ENCODE results near the gene GPX5. TPM values are rescaled to one million over a fixed set of nuclear protein-coding genes. Genes with fewer than 3 reads are reported as not detected.
"Not testable (repeated sequence)": the region's sequence is repeated elsewhere in the genome, so short reads cannot be mapped to it uniquely, and the experiment has no call there.

Gene GPX5
- total RNA-seq, 1 experiment from 2014 or later, result not detected

DNA sequence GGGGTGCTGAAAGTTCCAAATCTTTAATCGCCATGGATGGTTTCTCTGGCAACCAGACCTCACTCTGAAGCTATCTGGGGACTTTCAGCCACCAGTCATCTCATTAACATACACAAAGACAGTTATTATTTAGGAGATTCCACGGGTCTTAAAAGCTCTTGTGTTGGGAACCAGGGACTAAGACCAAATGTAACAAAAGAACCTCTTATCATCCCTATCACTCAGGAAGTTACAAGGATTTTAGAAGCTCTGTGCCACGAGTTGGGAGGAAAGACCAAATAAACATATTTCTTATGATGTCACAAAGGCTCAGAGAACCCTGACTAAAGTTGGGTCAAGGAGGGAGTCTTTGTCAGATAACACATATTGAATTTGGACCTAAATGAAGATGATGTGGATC, 27.8 kb upstream of the GPX5 start:
- intact Hi-C loops (cut with micrococcal nuclease; ENCODE audit: unreplicated experiment), result loop anchor here (2.0 to 5.0 kb wide), 2 partner anchors 89 to 187 kb away; a partner anchor contains a TSS
- CTCF ChIA-PET, result no interaction called here
- in situ Hi-C loops (cut with HindIII; ENCODE audit: low pct_unique_long_range_greater_than_20kb, low sequenced_read_pairs), result no loop called here
- ATAC-seq (no peak), DNase-seq (ENCODE audit: low read depth, low spot score) (no peak)
- Histone ChIP-seq H3K27ac (ENCODE audit: low read length) (no peak overlapping the region), H3K4me3 (ENCODE audit: low read depth in 2 of 2, low read length in 2 of 2) (no peak overlapping the region), H3K27me3 (ENCODE audit: control insufficient read depth, insufficient read depth, low read length) (peaks cover 2% of the 10 kb centered on the region; the same call in 1 of the 2 replicates), H3K36me3 (ENCODE audit: control insufficient read depth, insufficient read depth, low read length) (no peaks in the 10 kb centered on the region), H3K4me1 (ENCODE audit: control insufficient read depth, insufficient read depth, low read length) (no peaks in the 10 kb centered on the region), H3K9me3 (ENCODE audit: control insufficient read depth, insufficient read depth, low read depth, low read length) (no peaks in the 10 kb centered on the region)
- no TSS peak for BruUV-seq (replicated peaks)
- no peak for TF ChIP-seq POLR2AphosphoS5 (IDR thresholded peaks at IDR 0.05; ENCODE audit: low read depth, low read length)
- no peak for TF ChIP-seq SIN3A (IDR thresholded peaks at IDR 0.05; ENCODE audit: borderline replicate concordance, insufficient read depth, low read depth, low read length)
- no peak for TF ChIP-seq TCF7L2 (IDR thresholded peaks at IDR 0.05; ENCODE audit: low read depth, low read length)
- TF ChIP-seq, protein P1, sequence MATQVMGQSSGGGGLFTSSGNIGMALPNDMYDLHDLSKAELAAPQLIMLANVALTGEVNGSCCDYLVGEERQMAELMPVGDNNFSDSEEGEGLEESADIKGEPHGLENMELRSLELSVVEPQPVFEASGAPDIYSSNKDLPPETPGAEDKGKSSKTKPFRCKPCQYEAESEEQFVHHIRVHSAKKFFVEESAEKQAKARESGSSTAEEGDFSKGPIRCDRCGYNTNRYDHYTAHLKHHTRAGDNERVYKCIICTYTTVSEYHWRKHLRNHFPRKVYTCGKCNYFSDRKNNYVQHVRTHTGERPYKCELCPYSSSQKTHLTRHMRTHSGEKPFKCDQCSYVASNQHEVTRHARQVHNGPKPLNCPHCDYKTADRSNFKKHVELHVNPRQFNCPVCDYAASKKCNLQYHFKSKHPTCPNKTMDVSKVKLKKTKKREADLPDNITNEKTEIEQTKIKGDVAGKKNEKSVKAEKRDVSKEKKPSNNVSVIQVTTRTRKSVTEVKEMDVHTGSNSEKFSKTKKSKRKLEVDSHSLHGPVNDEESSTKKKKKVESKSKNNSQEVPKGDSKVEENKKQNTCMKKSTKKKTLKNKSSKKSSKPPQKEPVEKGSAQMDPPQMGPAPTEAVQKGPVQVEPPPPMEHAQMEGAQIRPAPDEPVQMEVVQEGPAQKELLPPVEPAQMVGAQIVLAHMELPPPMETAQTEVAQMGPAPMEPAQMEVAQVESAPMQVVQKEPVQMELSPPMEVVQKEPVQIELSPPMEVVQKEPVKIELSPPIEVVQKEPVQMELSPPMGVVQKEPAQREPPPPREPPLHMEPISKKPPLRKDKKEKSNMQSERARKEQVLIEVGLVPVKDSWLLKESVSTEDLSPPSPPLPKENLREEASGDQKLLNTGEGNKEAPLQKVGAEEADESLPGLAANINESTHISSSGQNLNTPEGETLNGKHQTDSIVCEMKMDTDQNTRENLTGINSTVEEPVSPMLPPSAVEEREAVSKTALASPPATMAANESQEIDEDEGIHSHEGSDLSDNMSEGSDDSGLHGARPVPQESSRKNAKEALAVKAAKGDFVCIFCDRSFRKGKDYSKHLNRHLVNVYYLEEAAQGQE (IDR thresholded peaks at IDR 0.05; ENCODE audit: insufficient read depth in 1 of 2, low read depth in 2 of 2, low read length in 1 of 2), result no peak
- TF ChIP-seq, protein P2, sequence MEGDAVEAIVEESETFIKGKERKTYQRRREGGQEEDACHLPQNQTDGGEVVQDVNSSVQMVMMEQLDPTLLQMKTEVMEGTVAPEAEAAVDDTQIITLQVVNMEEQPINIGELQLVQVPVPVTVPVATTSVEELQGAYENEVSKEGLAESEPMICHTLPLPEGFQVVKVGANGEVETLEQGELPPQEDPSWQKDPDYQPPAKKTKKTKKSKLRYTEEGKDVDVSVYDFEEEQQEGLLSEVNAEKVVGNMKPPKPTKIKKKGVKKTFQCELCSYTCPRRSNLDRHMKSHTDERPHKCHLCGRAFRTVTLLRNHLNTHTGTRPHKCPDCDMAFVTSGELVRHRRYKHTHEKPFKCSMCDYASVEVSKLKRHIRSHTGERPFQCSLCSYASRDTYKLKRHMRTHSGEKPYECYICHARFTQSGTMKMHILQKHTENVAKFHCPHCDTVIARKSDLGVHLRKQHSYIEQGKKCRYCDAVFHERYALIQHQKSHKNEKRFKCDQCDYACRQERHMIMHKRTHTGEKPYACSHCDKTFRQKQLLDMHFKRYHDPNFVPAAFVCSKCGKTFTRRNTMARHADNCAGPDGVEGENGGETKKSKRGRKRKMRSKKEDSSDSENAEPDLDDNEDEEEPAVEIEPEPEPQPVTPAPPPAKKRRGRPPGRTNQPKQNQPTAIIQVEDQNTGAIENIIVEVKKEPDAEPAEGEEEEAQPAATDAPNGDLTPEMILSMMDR (IDR thresholded peaks at IDR 0.05), result no peak
- POLR2A ChIA-PET, result no interaction called here

DNA sequence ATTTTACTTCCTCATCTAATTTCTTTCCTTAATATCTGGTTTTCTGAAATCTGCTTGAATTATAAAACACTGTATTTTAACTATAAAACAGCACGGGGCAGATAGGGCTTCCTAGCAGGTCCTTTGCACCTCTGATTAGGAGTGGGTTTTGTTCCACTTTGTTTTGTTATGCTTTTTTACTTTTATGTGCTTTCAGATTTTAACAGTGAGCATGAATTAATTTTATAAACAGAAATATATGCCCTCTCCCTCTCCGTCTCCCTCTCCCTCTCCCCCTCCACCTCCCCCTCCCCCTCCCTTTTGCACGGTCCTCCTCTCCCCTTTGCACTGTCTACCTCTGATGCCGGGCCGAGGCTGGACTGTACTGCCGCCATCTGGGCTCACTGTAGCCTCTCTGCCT, 24.4 kb upstream of the GPX5 start:
- CTCF ChIA-PET, result no interaction called here
- Histone ChIP-seq H3K9me3 (ENCODE audit: control insufficient read depth, insufficient read depth, low read depth, low read length) (no peaks in the 10 kb centered on the region), H3K36me3 (ENCODE audit: control insufficient read depth, insufficient read depth, low read length) (no peaks in the 10 kb centered on the region), H3K4me1 (ENCODE audit: control insufficient read depth, insufficient read depth, low read length) (no peaks in the 10 kb centered on the region), H3K27ac (ENCODE audit: low read length) (no peak overlapping the region), H3K4me3 (ENCODE audit: low read depth in 2 of 2, low read length in 2 of 2) (no peak overlapping the region), H3K27me3 (ENCODE audit: control insufficient read depth, insufficient read depth, low read length) (peaks cover 11% of the 10 kb centered on the region)
- ATAC-seq (no peak), DNase-seq (ENCODE audit: low read depth, low spot score) (no peak)
- TF ChIP-seq, protein P1 (IDR thresholded peaks at IDR 0.05; ENCODE audit: insufficient read depth in 1 of 2, low read depth in 2 of 2, low read length in 1 of 2), result no peak
- TF ChIP-seq POLR2AphosphoS5 (IDR thresholded peaks at IDR 0.05; ENCODE audit: low read depth, low read length), result no peak
- TF ChIP-seq SIN3A (IDR thresholded peaks at IDR 0.05; ENCODE audit: borderline replicate concordance, insufficient read depth, low read depth, low read length), result no peak
- no peak for TF ChIP-seq TCF7L2 (IDR thresholded peaks at IDR 0.05; ENCODE audit: low read depth, low read length)
- TF ChIP-seq, protein P2 (IDR thresholded peaks at IDR 0.05), result no peak
- in situ Hi-C loops (cut with HindIII; ENCODE audit: low pct_unique_long_range_greater_than_20kb, low sequenced_read_pairs) (no loop called here), intact Hi-C loops (cut with micrococcal nuclease; ENCODE audit: unreplicated experiment) (no loop called here)
- POLR2A ChIA-PET, result no interaction called here
- BruUV-seq (replicated peaks), result no TSS peak

DNA sequence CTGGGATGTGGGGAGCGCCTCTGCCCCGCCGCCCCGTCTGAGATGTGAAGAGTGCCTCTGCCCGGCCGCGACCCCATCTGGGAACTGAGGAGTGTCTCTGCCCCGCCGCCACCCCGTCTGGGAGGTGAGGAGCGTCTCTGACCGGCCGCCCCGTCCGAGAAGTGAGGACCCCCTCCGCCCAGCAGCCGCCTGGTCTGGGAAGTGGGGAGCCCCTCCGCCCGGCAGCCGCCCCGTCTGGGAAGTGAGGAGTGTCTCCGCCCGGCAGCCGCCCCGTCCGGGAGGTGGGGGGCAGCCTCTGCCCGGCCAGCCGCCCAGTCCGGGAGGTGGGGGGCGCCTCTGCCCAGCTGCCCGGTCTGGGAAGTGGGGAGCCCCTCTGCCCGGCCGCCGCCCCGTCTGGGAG, 23.5 kb upstream of the GPX5 start:
- CTCF ChIA-PET; BruUV-seq (replicated peaks); H3K4me1 ChIP-seq (ENCODE audit: control insufficient read depth, insufficient read depth, low read length); H3K4me3 ChIP-seq (ENCODE audit: low read depth in 2 of 2, low read length in 2 of 2); in situ Hi-C loops (cut with HindIII; ENCODE audit: low pct_unique_long_range_greater_than_20kb, low sequenced_read_pairs); H3K27ac ChIP-seq (ENCODE audit: low read length); ATAC-seq; intact Hi-C loops (cut with micrococcal nuclease; ENCODE audit: unreplicated experiment); POLR2A ChIA-PET; H3K36me3 ChIP-seq (ENCODE audit: control insufficient read depth, insufficient read depth, low read length); H3K9me3 ChIP-seq (ENCODE audit: control insufficient read depth, insufficient read depth, low read depth, low read length); DNase-seq (ENCODE audit: low read depth, low spot score): not testable (repeated sequence)
- H3K27me3 ChIP-seq (ENCODE audit: control insufficient read depth, insufficient read depth, low read length), result peaks cover 11% of the 10 kb centered on the region
